Lower lobe of right lung (tissue), 2 donors: Measurements from ENCODE around the gene RMDN3. TPM values are rescaled to one million over a fixed set of nuclear protein-coding genes. Genes with fewer than 3 reads are reported as not detected.

Source experiments
- ATAC-seq, 2 donors: fragments of 200-7000 bp; cut with Tn5 transposase; one replicate each; pipeline ENCODE4 v1.9.1; 2020 to 2022; ENCODE audit warnings: mild to moderate bottlenecking in 2 of 2, moderate library complexity in 2 of 2
- DNase-seq: peaks from one replicate; pipeline ENCODE4 v3.0.0-alpha.2; 2020
- H3K27ac ChIP-seq: fragments of 200-600 bp; one replicate; pipeline ENCODE4 v1.8.0; 2022
- H3K27me3 ChIP-seq: fragments of 200-600 bp; one replicate; pipeline ENCODE4 v1.8.0; 2022; ENCODE audit warnings: low read depth
- H3K36me3 ChIP-seq: fragments of 200-600 bp; one replicate; pipeline ENCODE4 v1.8.0; 2022; ENCODE audit warnings: mild to moderate bottlenecking
- H3K4me1 ChIP-seq: fragments of 200-600 bp; one replicate; pipeline ENCODE4 v1.8.0; 2022
- H3K4me3 ChIP-seq: fragments of 200-600 bp; one replicate; pipeline ENCODE4 v1.8.0; 2022; ENCODE audit warnings: mild to moderate bottlenecking
- H3K9me3 ChIP-seq: fragments of 200-600 bp; one replicate; pipeline ENCODE4 v1.8.0; 2022
- CTCF ChIP-seq: fragments of 200-600 bp; IDR thresholded peaks from one replicate; pipeline ENCODE4 v1.8.0; 2022; ENCODE audit warnings: antibody characterized with exemption, mild to moderate bottlenecking
- intact Hi-C: fragments of 100-400 bp; cut with DNase I; formaldehyde crosslinking; loops from one replicate; pipeline ENCODE4 v1.11.0; 2022
- total RNA-seq: library from RNA; stranded (reverse); fragmentation: NEBNext Ultra II Directional; extraction: Animal tissue kit (Norgen Biotek cat#: 25700); gene quantifications from one replicate; pipeline ENCODE4 v1.2.1, GENCODE V29; 2021
- donor health status: DM: no; HTN: yes; CAD: no; lungs with severe emphysema.

Gene RMDN3
- total RNA-seq, 1 donor from 2014 or later: 101 TPM

DNA sequence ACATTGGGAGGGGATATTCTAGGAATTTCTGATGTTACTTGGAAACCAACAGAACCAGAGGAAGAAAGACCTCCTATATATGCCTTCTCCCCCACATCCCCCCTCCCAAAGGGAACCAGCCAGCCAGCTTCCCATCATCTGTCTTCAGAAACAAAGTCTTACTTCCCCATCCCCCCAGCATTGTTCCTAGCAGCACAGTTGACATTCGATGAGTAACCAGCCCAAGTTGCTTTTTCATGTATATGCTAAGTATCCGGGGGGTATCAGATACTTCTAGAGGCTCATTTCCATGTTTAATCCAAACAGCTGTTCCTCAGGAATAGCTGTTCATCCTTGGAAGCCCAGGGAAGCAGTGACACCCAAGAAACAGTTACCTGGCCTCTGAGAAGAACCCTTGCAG lies 16.0 kb downstream of the RMDN3 start:
- peaks cover 100% of the 10 kb centered on the region for H3K36me3 ChIP-seq
- no peak for DNase-seq
- no peak for TF ChIP-seq CTCF

GRCh38 chr15:40737048-40737447 lies 18.0 kb downstream of the RMDN3 start:
- no peak overlapping the region for H3K27ac ChIP-seq
- intact Hi-C loops: no loop called here
- H3K27me3 ChIP-seq: no peaks in the 10 kb centered on the region
- no peak for DNase-seq
- TF ChIP-seq CTCF: no peak
- H3K36me3 ChIP-seq: peaks cover 97% of the 10 kb centered on the region
- H3K9me3 ChIP-seq: no peaks in the 10 kb centered on the region
- no peak overlapping the region for H3K4me3 ChIP-seq
- H3K4me1 ChIP-seq: no peaks in the 10 kb centered on the region
- no peak for ATAC-seq

More for the DNA sequence above, 16.0 kb downstream of the RMDN3 start:
- H3K27ac ChIP-seq: no peak overlapping the region
- no peak for ATAC-seq
- intact Hi-C loops: no loop called here
- H3K4me3 ChIP-seq: no peak overlapping the region
- no peaks in the 10 kb centered on the region for H3K9me3 ChIP-seq
- no peaks in the 10 kb centered on the region for H3K27me3 ChIP-seq
- no peaks in the 10 kb centered on the region for H3K4me1 ChIP-seq

DNA sequence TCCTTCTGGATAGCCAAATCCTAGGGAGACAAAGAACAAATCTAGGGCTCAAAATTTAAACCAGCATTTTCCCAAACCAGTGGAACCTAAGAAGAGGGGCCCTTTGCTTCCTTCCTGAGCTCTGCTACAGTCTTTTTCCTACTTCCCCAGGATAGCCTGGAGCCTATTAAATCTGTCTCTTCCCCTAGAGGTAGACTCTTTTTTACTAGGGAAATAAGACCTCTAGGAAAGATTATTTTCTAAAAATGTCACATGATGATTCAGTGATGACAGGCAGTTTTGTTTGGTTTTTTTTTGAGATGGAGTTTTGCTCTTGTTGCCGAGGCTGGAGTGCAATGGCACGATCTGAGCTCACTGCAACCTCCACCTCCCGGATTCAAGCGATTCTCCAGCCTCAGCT lies 18.5 kb downstream of the RMDN3 start:
- intact Hi-C loops: no loop called here
- Histone ChIP-seq H3K9me3 (no peaks in the 10 kb centered on the region), H3K27ac (no peak overlapping the region), H3K27me3 (no peaks in the 10 kb centered on the region), H3K4me1 (no peaks in the 10 kb centered on the region), H3K4me3 (no peak overlapping the region), H3K36me3 (peaks cover 97% of the 10 kb centered on the region)
- DNase-seq (no peak), ATAC-seq (no peak)
- no peak for TF ChIP-seq CTCF

DNA sequence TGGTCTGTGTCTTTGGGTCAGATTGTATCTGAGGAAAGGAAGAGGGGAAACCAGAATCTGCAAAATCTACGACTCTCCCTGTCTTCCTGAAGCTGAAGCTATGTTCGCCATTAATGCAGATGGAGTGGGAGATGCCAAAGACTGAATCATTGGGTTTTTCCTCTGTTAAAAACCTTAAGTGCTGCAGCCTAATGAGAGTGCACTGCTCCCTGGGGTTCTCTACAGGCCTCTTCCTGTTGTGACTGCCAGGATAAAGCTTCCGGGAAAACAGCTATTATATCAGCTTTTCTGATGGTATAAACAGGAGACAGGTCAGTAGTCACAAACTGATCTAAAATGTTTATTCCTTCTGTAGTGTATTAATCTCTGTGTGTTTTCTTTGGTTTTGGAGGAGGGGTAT lies 24.0 kb downstream of the RMDN3 start:
- H3K36me3 ChIP-seq: peaks cover 44% of the 10 kb centered on the region
- DNase-seq (no peak), ATAC-seq (no peak)
- no peaks in the 10 kb centered on the region for H3K9me3 ChIP-seq
- no peak overlapping the region for H3K27ac ChIP-seq
- no peaks in the 10 kb centered on the region for H3K4me1 ChIP-seq
- H3K27me3 ChIP-seq: no peaks in the 10 kb centered on the region
- intact Hi-C loops: no loop called here
- TF ChIP-seq CTCF: no peak
- H3K4me3 ChIP-seq: no peak overlapping the region

DNA sequence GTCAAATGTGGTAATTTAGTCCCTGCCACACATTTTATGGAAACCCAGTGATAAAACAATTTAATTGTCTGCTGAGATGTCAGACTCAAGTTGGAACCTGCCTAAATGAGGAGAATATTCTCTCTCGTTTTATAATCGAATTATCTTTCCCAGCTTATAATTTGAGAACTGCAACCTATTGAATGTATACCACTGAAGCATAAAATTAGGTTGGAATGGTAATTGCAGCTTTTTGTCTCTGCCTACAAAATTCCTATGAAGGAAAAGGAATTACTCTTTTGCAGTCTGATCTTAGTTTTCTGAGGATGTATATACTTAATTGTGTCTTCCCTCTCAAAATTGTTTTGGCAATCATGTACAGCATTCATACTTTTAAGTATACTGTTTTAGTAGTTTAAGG lies 31.1 kb downstream of the RMDN3 start:
- H3K36me3 ChIP-seq: no peaks in the 10 kb centered on the region
- H3K27ac ChIP-seq: no peak overlapping the region
- no peak overlapping the region for H3K4me3 ChIP-seq
- no peak for DNase-seq
- intact Hi-C loops: no loop called here
- no peak for ATAC-seq
- no peaks in the 10 kb centered on the region for H3K4me1 ChIP-seq
- no peaks in the 10 kb centered on the region for H3K9me3 ChIP-seq
- no peaks in the 10 kb centered on the region for H3K27me3 ChIP-seq
- TF ChIP-seq CTCF: no peak

DNA sequence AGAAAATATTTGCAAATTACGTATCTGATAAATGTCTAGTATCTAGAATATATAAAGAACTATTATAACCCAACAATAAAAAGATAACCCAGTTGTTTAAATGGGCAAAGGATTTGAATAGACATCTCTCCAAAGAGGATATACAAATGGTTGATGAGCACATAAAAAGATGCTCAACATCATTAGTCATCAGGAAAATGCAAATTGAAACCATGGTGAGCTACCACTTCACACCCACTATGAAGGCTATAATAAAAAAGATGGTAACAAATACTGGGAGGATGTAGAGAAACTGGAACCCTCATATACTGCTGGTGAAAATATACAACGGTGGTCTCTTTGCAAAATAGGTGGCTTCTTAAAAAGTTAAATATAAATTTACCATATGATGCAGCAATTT lies 32.1 kb downstream of the RMDN3 start:
- Histone ChIP-seq H3K4me3 (no peak overlapping the region), H3K27ac (no peak overlapping the region), H3K9me3 (no peaks in the 10 kb centered on the region), H3K4me1 (no peaks in the 10 kb centered on the region), H3K36me3 (no peaks in the 10 kb centered on the region), H3K27me3 (no peaks in the 10 kb centered on the region)
- no peak for ATAC-seq
- no peak for DNase-seq
- intact Hi-C loops: no loop called here
- no peak for TF ChIP-seq CTCF
